Thyroid gland (tissue), 4 donors: ENCODE measurements around the gene RNF151.

Experiments used
- CTCF ChIP-seq, 6 experiments: fragments of 200-600 bp in 3 of 6; fragments of 450-650 bp in 3 of 6; sonication (generic) in 3 of 6; IDR thresholded peaks; one replicate each; pipeline ENCODE4 v1.5.1; 2016 to 2019; ENCODE audit warnings: antibody characterized with exemption in 6 of 6, mild to moderate bottlenecking in 2 of 6, inconsistent platforms in 1 of 6, moderate library complexity in 1 of 6
- POLR2A ChIP-seq, 2 donors: fragments of 450-650 bp; IDR thresholded peaks; one replicate each; pipeline ENCODE4 v1.6.1; 2017; ENCODE audit warnings: antibody characterized with exemption in 2 of 2, mild to moderate bottlenecking in 2 of 2, moderate library complexity in 1 of 2

- TF ChIP-seq CTCF (IDR thresholded peaks at IDR 0.05) = no peak
- no peak for TF ChIP-seq POLR2A (IDR thresholded peaks at IDR 0.05)
Observed at GRCh38 chr16:1987198-1987597, 20.5 kb downstream of the RNF151 start.
